SK-N-SH treated with all-trans-retinoic acid at 6 μM for 48 hours (cell line): ENCODE measurements around the gene KCNMA1.

Experiments used
- ATAC-seq: fragments of 200-7000 bp; cut with Tn5 transposase; 3 replicates; pipeline ENCODE4 v1.9.1; 2020; ENCODE audit warnings: mild to moderate bottlenecking, moderate library complexity
- ARNTL ChIP-seq: fragments of 450-650 bp; formaldehyde crosslinking; IDR thresholded peaks from 2 replicates; pipeline ENCODE4 v1.5.0; 2020; ENCODE audit warnings: low read depth, mild to moderate bottlenecking, moderate library complexity, borderline replicate concordance
- BACH2 ChIP-seq: fragments of 250-450 bp; sonication (Bioruptor Pico); IDR thresholded peaks from 2 replicates; pipeline ENCODE4 v1.9.0; 2021; ENCODE audit warnings: mild to moderate bottlenecking, borderline replicate concordance
- CREB5 ChIP-seq: fragments of 250-450 bp; sonication (Bioruptor Pico); IDR thresholded peaks from 2 replicates; pipeline ENCODE4 v1.5.1; 2020; ENCODE audit warnings: low read depth, mild to moderate bottlenecking, moderate library complexity
- CSDC2 ChIP-seq: fragments of 250-450 bp; sonication (Bioruptor Pico); IDR thresholded peaks from 2 replicates; pipeline ENCODE4 v1.5.0; 2020; ENCODE audit warnings: mild to moderate bottlenecking, moderate library complexity
- CSRNP3 ChIP-seq: fragments of 250-450 bp; sonication (Bioruptor Pico); IDR thresholded peaks from 2 replicates; pipeline ENCODE4 v1.5.1; 2021; ENCODE audit warnings: mild to moderate bottlenecking, moderate library complexity
- ESRRG ChIP-seq: fragments of 250-450 bp; sonication (Bioruptor Pico); IDR thresholded peaks from 2 replicates; pipeline ENCODE4 v1.6.1; 2021; ENCODE audit warnings: mild to moderate bottlenecking
- GLIS3 ChIP-seq: fragments of 250-450 bp; sonication (Bioruptor Pico); IDR thresholded peaks from 2 replicates; pipeline ENCODE4 v1.5.0; 2020; ENCODE audit warnings: mild to moderate bottlenecking, moderate library complexity
- ISL1 ChIP-seq: fragments of 250-450 bp; sonication (Bioruptor Pico); IDR thresholded peaks from 2 replicates; pipeline ENCODE4 v2.1.2; 2022; ENCODE audit warnings: mild to moderate bottlenecking, moderate library complexity
- OSR1 ChIP-seq: fragments of 250-450 bp; sonication (Bioruptor Pico); IDR thresholded peaks from 2 replicates; pipeline ENCODE4 v1.8.0; 2022; ENCODE audit warnings: moderate library complexity, mild to moderate bottlenecking, inconsistent platforms
- PATZ1 ChIP-seq: fragments of 250-450 bp; sonication (Bioruptor Pico); IDR thresholded peaks from 2 replicates; pipeline ENCODE4 v1.8.0; 2020; ENCODE audit warnings: mild to moderate bottlenecking, moderate library complexity, borderline replicate concordance
- POU6F1 ChIP-seq: fragments of 250-450 bp; sonication (Bioruptor Pico); IDR thresholded peaks from 2 replicates; pipeline ENCODE4 v1.8.0; 2021; ENCODE audit warnings: low read depth, mild to moderate bottlenecking, moderate library complexity, borderline replicate concordance
- PPARA ChIP-seq: fragments of 250-450 bp; sonication (Bioruptor Pico); IDR thresholded peaks from 2 replicates; pipeline ENCODE4 v1.5.0; 2020; ENCODE audit warnings: mild to moderate bottlenecking, borderline replicate concordance
- RARB ChIP-seq: fragments of 250-450 bp; sonication (Bioruptor Pico); IDR thresholded peaks from 2 replicates; pipeline ENCODE4 v1.8.0; 2021; ENCODE audit warnings: mild to moderate bottlenecking, moderate library complexity
- SNAI2 ChIP-seq: fragments of 250-450 bp; sonication (Bioruptor Pico); IDR thresholded peaks from 2 replicates; pipeline ENCODE4 v1.5.0; 2020; ENCODE audit warnings: mild to moderate bottlenecking, moderate library complexity
- TCF4 ChIP-seq: fragments of 250-450 bp; sonication (Bioruptor Pico); IDR thresholded peaks from 2 replicates; pipeline ENCODE4 v1.8.0; 2021; ENCODE audit warnings: mild to moderate bottlenecking, moderate library complexity, borderline replicate concordance
- TOX ChIP-seq: fragments of 250-450 bp; sonication (Bioruptor Pico); IDR thresholded peaks from 2 replicates; pipeline ENCODE4 v1.8.0; 2021; ENCODE audit warnings: mild to moderate bottlenecking, moderate library complexity, borderline replicate concordance
- TSHZ2 ChIP-seq: fragments of 250-450 bp; sonication (Bioruptor Pico); IDR thresholded peaks from 2 replicates; pipeline ENCODE4 v1.5.0; 2020; ENCODE audit warnings: mild to moderate bottlenecking, moderate library complexity
- ZC3H10 ChIP-seq: fragments of 250-450 bp; sonication (Bioruptor Pico); IDR thresholded peaks from 2 replicates; pipeline ENCODE4 v1.5.1; 2021; ENCODE audit warnings: mild to moderate bottlenecking, moderate library complexity
- ZFP3 ChIP-seq: fragments of 250-450 bp; sonication (Bioruptor Pico); IDR thresholded peaks from 2 replicates; pipeline ENCODE4 v1.5.0; 2020; ENCODE audit warnings: mild to moderate bottlenecking, moderate library complexity
- ZFP30 ChIP-seq: fragments of 450-650 bp; formaldehyde crosslinking; IDR thresholded peaks from 2 replicates; pipeline ENCODE4 v1.5.0; 2022; ENCODE audit warnings: mild to moderate bottlenecking, moderate library complexity
- ZNF565 ChIP-seq: fragments of 450-650 bp; formaldehyde crosslinking; conservative IDR thresholded peaks from 2 replicates; pipeline ENCODE4 v1.5.0; 2020; ENCODE audit warnings: low read depth, mild to moderate bottlenecking, moderate library complexity
- ZNF70 ChIP-seq: fragments of 450-650 bp; formaldehyde crosslinking; IDR thresholded peaks from 2 replicates; pipeline ENCODE4 v1.5.0; 2020; ENCODE audit warnings: mild to moderate bottlenecking, moderate library complexity
- ZNF8 ChIP-seq: fragments of 450-650 bp; formaldehyde crosslinking; IDR thresholded peaks from 2 replicates; pipeline ENCODE4 v1.5.0; 2020; ENCODE audit warnings: mild to moderate bottlenecking, moderate library complexity

The KCNMA1 gene

GRCh38 chr10:77637532-77638320 lies at the start of gene KCNMA1:
KCNMA1 (minus strand) TSS chr10:77637808.
- ATAC-seq: peak; percentile 46
- TF ChIP-seq RARB (CRISPR knock-in tag) (no peak), ZC3H10 (CRISPR knock-in tag) (no peak), PPARA (CRISPR knock-in tag) (no peak), POU6F1 (CRISPR knock-in tag) (no peak), TOX (no peak), CREB5 (no peak), ESRRG (no peak), BACH2 (no peak), OSR1 (no peak), CSRNP3 (CRISPR knock-in tag) (no peak), GLIS3 (CRISPR knock-in tag) (no peak), CSDC2 (CRISPR knock-in tag) (no peak), ISL1 (CRISPR knock-in tag) (no peak), ZFP3 (CRISPR knock-in tag) (no peak), PATZ1 (CRISPR knock-in tag) (no peak), ARNTL (CRISPR knock-in tag) (no peak), ZNF8 (CRISPR knock-in tag) (no peak), ZNF70 (CRISPR knock-in tag) (no peak)

- ATAC-seq: no peak
- TF ChIP-seq ISL1 (CRISPR knock-in tag) (no peak), SNAI2 (no peak), ZFP3 (CRISPR knock-in tag) (no peak), ZNF70 (CRISPR knock-in tag) (no peak), RARB (CRISPR knock-in tag) (no peak), OSR1 (no peak), TSHZ2 (CRISPR knock-in tag) (no peak), POU6F1 (CRISPR knock-in tag) (no peak), TCF4 (no peak), PPARA (CRISPR knock-in tag) (no peak), CSRNP3 (CRISPR knock-in tag) (no peak), ZNF565 (no peak), GLIS3 (CRISPR knock-in tag) (no peak), ZNF8 (CRISPR knock-in tag) (no peak), TOX (no peak), PATZ1 (CRISPR knock-in tag) (no peak), ZFP30 (no peak), ZC3H10 (CRISPR knock-in tag) (no peak), BACH2 (no peak)
These were observed 49.2 kb upstream of the KCNMA1 start for GRCh38 chr10:77686650-77687417.
